ENCODE results near the gene DIPK1B. TPM values are rescaled to one million over a fixed set of nuclear protein-coding genes. Genes with fewer than 3 reads are reported as not detected.

The DIPK1B gene
- total and polyA plus RNA-seq, 2 experiments from 2014 or later = 18.7 to 60.0 TPM

DNA sequence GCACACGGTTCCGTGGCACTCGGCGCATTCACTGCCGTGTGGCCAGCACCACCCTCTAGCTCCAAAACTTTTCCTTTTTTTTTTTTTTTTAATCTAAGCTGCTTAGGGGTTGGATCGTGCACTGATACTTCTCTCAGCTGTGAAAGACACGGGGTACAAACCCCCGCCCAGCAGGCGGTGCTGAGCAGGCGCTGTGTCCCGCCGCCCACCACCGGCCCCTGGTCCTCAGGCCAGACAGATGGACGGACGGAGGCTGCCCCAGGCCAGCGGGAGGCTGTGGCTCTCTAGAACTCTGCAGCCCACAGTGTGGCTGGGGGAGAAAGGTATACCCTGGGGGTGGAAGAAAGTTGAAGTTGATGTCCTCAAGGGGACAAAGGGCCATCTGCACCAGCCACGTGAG, 31.3 kb upstream of the DIPK1B start:
- Histone ChIP-seq H2AFZ (no peak overlapping the region), H3F3A (replicated peaks; ENCODE audit: low read depth) (no peaks in the 10 kb centered on the region), H3K9me2 (ENCODE audit: insufficient read depth) (no peaks in the 10 kb centered on the region), H3K27ac (ENCODE audit: low read depth) (no peak overlapping the region), H3K36me3 (ENCODE audit: insufficient read depth) (no peaks in the 10 kb centered on the region), H4K20me1 (replicated peaks; ENCODE audit: insufficient read depth) (no peaks in the 10 kb centered on the region), H3K4me1 (ENCODE audit: insufficient read depth) (no peaks in the 10 kb centered on the region), H3K4me3 (no peak overlapping the region), H3K4me2 (no peak overlapping the region), H3K27me3 (ENCODE audit: insufficient read depth) (no peaks in the 10 kb centered on the region), H3K79me2 (replicated peaks; ENCODE audit: insufficient read depth) (peaks cover 10% of the 10 kb centered on the region; the same call in 1 of the 2 replicates)
- ATAC-seq (no peak), DNase-seq (ENCODE audit: low spot score) (no peak)
- Mint-ChIP-seq H3K27ac (no peak overlapping the region), H3K9me3 (no peaks in the 10 kb centered on the region), H3K4me1 (peaks cover 6% of the 10 kb centered on the region; the same call in 1 of the 3 replicates), H3K36me3 (ENCODE audit: low read depth) (no peaks in the 10 kb centered on the region), H3K4me3 (no peak overlapping the region), H3K27me3 (ENCODE audit: insufficient read depth, low read depth, poor library complexity) (peaks cover 11% of the 10 kb centered on the region)
- TF ChIP-seq, protein P1, sequence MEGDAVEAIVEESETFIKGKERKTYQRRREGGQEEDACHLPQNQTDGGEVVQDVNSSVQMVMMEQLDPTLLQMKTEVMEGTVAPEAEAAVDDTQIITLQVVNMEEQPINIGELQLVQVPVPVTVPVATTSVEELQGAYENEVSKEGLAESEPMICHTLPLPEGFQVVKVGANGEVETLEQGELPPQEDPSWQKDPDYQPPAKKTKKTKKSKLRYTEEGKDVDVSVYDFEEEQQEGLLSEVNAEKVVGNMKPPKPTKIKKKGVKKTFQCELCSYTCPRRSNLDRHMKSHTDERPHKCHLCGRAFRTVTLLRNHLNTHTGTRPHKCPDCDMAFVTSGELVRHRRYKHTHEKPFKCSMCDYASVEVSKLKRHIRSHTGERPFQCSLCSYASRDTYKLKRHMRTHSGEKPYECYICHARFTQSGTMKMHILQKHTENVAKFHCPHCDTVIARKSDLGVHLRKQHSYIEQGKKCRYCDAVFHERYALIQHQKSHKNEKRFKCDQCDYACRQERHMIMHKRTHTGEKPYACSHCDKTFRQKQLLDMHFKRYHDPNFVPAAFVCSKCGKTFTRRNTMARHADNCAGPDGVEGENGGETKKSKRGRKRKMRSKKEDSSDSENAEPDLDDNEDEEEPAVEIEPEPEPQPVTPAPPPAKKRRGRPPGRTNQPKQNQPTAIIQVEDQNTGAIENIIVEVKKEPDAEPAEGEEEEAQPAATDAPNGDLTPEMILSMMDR (conservative IDR thresholded peaks at IDR 0.05; ENCODE audit: low read depth in 2 of 2) = no peak

DNA sequence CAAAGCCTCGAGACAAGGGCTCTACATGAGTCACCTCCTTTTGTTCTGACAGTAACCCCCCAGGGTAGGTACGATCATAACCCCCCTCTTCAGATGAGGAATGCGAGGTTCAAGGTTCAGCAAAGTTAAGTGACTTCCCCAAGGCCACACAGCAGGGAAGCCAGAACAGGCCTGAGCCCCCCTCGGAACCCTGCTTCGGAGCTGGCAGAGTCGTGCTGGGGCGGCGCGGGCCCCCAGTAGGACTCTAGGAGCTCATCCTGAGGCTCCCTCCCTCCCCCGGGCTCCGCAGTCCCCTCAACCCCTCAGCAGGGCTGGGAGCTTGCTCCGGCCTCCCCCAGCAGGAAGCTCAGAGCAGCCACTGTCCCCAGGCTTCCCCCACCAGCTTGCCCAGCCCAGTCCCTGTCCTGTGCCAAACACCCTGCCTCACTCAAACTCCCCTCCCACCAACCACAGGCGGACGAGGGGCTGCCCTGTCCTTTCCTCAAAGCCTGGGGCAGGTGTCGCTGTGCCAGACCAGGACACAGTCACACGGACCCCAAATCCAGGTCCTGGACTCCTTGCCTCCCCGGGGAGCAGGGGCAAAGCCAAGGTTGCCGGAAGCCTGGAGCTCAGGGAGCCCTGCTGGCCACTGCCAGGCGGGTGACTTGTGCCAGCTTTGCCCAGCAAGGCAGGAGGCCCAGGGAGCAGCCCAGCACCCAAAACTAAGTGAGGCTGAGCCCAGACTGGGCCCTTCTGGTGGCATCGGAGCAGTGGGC, 30.2 kb upstream of the DIPK1B start:
- no peak for ATAC-seq
- no peak overlapping the region for H3K4me3 ChIP-seq
- peaks cover 10% of the 10 kb centered on the region; the same call in 1 of the 2 replicates for H3K79me2 ChIP-seq (replicated peaks; ENCODE audit: insufficient read depth)

DNA sequence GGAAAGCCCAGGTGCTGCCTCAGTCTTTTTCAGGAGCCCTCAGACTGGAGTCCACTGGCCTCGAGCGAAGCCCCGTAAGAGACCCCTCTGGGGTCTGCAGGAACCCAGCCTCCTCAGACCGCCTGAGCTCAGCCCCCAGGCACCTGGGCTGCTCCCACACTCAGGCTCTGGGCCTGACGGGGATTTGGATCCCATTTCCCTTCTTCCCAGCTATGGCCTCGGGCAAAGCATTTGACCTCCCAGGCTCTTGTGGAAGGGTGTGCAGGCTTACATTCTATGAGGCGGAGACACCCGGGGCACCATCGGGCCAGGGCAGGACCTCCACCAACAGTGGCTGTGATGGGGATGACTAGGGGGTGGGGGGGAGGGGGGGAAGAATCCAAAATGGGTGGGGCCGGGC, 29.7 kb upstream of the DIPK1B start:
- TF ChIP-seq NANOG (IDR thresholded peaks at IDR 0.05; ENCODE audit: borderline replicate concordance) (no peak), EZH2phosphoT487 (IDR thresholded peaks at IDR 0.05; ENCODE audit: unreplicated experiment) (no peak)
- Histone ChIP-seq H3K36me3 (ENCODE audit: insufficient read depth) (no peaks in the 10 kb centered on the region), H3K9me2 (ENCODE audit: insufficient read depth) (no peaks in the 10 kb centered on the region), H3K79me2 (replicated peaks; ENCODE audit: insufficient read depth) (peaks cover 10% of the 10 kb centered on the region; the same call in 1 of the 2 replicates), H3K4me3 (no peak overlapping the region), H4K20me1 (replicated peaks; ENCODE audit: insufficient read depth) (no peaks in the 10 kb centered on the region), H3K4me1 (ENCODE audit: insufficient read depth) (no peaks in the 10 kb centered on the region; the same call in 1 of the 2 replicates), H3K4me2 (no peak overlapping the region), H2AFZ (no peak overlapping the region), H3K27me3 (ENCODE audit: insufficient read depth) (no peaks in the 10 kb centered on the region), H3F3A (replicated peaks; ENCODE audit: low read depth) (no peaks in the 10 kb centered on the region), H3K27ac (ENCODE audit: low read depth) (no peak overlapping the region)
- Mint-ChIP-seq H3K27ac (no peak overlapping the region), H3K4me1 (peaks cover 6% of the 10 kb centered on the region; the same call in 1 of the 3 replicates), H3K36me3 (ENCODE audit: low read depth) (no peaks in the 10 kb centered on the region), H3K4me3 (no peak overlapping the region), H3K9me3 (no peaks in the 10 kb centered on the region), H3K27me3 (ENCODE audit: insufficient read depth, low read depth, poor library complexity) (peaks cover 10% of the 10 kb centered on the region)
- ATAC-seq (no peak), DNase-seq (ENCODE audit: low spot score) (no peak)

More for the DNA sequence above, 30.2 kb upstream of the DIPK1B start:
- no peak overlapping the region for H3K27ac ChIP-seq (ENCODE audit: low read depth)
- TF ChIP-seq STAT1 (IDR thresholded peaks at IDR 0.05; ENCODE audit: unreplicated experiment) = no peak
- TF ChIP-seq EZH2phosphoT487 (IDR thresholded peaks at IDR 0.05; ENCODE audit: unreplicated experiment) = no peak
- no peak for DNase-seq (ENCODE audit: low spot score)
- Mint-ChIP-seq H3K9me3 (no peaks in the 10 kb centered on the region), H3K27ac (no peak overlapping the region), H3K4me1 (peaks cover 6% of the 10 kb centered on the region; the same call in 1 of the 3 replicates), H3K36me3 (ENCODE audit: low read depth) (no peaks in the 10 kb centered on the region), H3K27me3 (ENCODE audit: insufficient read depth, low read depth, poor library complexity) (peaks cover 10% of the 10 kb centered on the region), H3K4me3 (no peak overlapping the region)
- H3K27me3 ChIP-seq (ENCODE audit: insufficient read depth) = no peaks in the 10 kb centered on the region
- H4K20me1 ChIP-seq (replicated peaks; ENCODE audit: insufficient read depth) = no peaks in the 10 kb centered on the region
- no peak overlapping the region for H2AFZ ChIP-seq
- no peaks in the 10 kb centered on the region for H3K9me2 ChIP-seq (ENCODE audit: insufficient read depth)
- H3F3A ChIP-seq (replicated peaks; ENCODE audit: low read depth) = no peaks in the 10 kb centered on the region
- no peaks in the 10 kb centered on the region for H3K36me3 ChIP-seq (ENCODE audit: insufficient read depth)
- H3K4me2 ChIP-seq = no peak overlapping the region
- no peaks in the 10 kb centered on the region for H3K4me1 ChIP-seq (ENCODE audit: insufficient read depth)

Data from GM23338 (cell line).